ENCODE results near the gene ERVH48-1.
A peak's percentile ranks its signal among the peaks of the same experiment; 100 is the strongest.
"Not testable (repeated sequence)": the region's sequence is repeated elsewhere in the genome, so short reads cannot be mapped to it uniquely, and the experiment has no call there.

ERVH48-1 gene

GRCh38 chr21:42903817-42904216, 21.6 kb downstream of the ERVH48-1 start:
- no peak for DNase-seq

GRCh38 chr21:42900446-42900845, 25.0 kb downstream of the ERVH48-1 start:
- no peak for DNase-seq

GRCh38 chr21:42892931-42893755, 32.3 kb downstream of the ERVH48-1 start, which contains the start of gene NDUFV3:
Gene NDUFV3 (plus strand): TSS chr21:42893309. CDS start chr21:42893334, 25 bp downstream.
- peak; percentile 100 for DNase-seq

GRCh38 chr21:42892582-42892930, 32.9 kb downstream of the ERVH48-1 start:
- no peak for DNase-seq

- DNase-seq = no peak
Observed at GRCh38 chr21:42887326-42887725, 38.1 kb downstream of the ERVH48-1 start.

- DNase-seq = no peak
Observed at GRCh38 chr21:42883921-42884320, 41.5 kb downstream of the ERVH48-1 start.

- no peak for DNase-seq
Observed at GRCh38 chr21:42880352-42880751, 45.1 kb downstream of the ERVH48-1 start.

- peak; percentile 98 for DNase-seq
Observed at GRCh38 chr21:42878993-42879787, 46.2 kb downstream of the ERVH48-1 start, which contains the start of gene WDR4. Gene WDR4 (minus strand): TSS chr21:42879539. CDS start chr21:42879495, 44 bp downstream.

- no peak for DNase-seq
Observed at GRCh38 chr21:42878678-42878992, 46.8 kb downstream of the ERVH48-1 start.

GRCh38 chr21:42875811-42876210, 49.6 kb downstream of the ERVH48-1 start:
- DNase-seq = not testable (repeated sequence)

GRCh38 chr21:42873096-42873495, 52.3 kb downstream of the ERVH48-1 start:
- DNase-seq = no peak

- DNase-seq = no peak
Observed at GRCh38 chr21:42868196-42868595, 57.2 kb downstream of the ERVH48-1 start.
